ENCODE data around the gene FAM107B. TPM values are rescaled to one million over a fixed set of nuclear protein-coding genes. Genes with fewer than 3 reads are reported as not detected.
"Not testable (repeated sequence)": the region's sequence is repeated elsewhere in the genome, so short reads cannot be mapped to it uniquely, and the experiment has no call there.

Gene FAM107B
- total RNA-seq, 1 experiment from 2014 or later: 10.0 TPM

DNA sequence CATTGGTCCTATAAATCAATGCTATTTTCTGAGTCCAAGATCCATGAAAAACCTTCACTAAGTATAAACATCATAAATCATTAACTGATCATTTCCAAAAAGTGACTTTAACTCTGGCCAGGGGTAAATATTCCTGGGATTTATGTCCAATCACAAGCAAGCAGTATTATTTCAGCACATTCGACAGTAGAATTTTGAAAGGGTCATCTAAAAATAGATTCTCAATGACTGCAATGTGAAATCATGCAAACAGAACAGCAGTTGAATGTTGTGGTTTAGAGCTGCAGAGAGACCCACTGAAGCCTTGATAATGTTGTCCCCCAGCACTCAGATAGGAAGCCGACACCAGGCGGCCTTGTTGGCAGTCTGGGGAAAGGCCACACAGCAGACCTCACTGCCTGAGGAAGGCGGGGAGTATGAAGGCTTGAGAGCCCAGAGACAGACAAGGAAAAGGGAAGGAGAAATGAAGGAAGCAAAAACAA, 38.1 kb downstream of the FAM107B start:
- no peak for DNase-seq (ENCODE audit: low spot score)

DNA sequence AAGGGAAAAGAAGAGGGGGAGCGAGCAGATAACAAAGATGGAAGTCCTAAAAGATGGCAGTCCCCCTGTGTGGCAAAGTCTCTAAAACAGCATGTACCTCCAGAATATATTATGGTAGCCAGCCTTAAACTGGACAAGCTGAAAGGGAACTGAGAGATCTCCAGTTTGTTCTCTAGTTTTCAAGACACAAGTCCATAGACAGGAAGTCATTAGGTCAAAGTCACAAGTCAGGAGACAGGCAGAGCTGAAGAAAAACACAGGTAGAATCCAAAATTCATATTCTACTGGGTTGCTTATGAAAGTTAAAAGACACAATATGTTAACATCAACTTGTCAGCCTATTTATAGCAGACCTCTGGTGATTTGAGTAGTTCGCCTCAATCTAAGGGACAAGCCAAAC, 38.7 kb downstream of the FAM107B start:
- DNase-seq (ENCODE audit: low spot score): no peak

DNA sequence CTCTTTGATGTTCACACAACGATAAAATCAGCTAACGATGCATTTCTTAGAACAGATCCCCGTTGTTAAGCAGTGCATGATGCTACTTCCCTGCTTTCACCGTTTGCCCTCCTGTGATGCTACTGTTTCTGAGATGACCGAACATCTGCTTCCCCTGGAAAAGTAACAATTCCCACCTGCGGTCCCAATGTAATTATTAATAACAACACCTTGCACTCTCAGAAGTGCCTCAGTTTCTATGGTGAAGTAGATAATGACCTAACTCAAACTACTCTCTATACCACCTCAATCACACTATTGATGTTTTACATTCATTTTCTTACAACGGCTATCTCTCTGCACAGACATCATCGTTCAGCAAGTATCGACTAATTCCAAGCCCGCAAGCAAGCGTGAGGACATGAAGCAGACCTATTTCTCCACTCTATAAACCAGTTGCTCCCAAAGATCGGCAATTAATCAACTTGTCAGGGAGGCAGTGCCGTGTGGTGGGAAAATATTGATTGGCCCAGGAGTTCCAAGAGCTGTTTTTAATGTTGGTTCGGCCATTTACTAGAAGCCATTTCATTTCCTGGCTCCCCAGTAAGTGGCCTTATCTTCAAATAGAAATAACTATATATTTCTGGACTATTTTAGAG, 42.7 kb downstream of the FAM107B start:
- no peak for DNase-seq (ENCODE audit: low spot score)

DNA sequence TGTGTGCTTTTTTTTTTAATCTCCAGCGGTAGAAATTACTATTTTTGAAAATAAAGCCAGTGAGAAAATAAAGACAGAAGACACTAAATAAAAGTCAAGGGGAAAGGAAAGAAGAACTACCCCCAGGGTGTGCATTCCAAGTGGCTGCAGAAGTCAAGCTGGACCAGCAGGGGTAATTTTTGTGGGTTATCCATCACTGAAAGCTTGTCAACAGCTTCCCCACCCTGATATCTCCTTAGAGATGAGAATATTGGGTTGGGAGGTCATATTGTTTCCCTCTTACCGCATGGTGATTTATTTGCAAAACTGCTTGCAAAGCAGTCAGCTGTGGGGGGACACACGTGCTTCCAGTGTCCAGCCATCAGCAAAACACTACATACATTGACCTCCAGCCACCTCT, 46.4 kb downstream of the FAM107B start:
- no peak for DNase-seq (ENCODE audit: low spot score)

DNA sequence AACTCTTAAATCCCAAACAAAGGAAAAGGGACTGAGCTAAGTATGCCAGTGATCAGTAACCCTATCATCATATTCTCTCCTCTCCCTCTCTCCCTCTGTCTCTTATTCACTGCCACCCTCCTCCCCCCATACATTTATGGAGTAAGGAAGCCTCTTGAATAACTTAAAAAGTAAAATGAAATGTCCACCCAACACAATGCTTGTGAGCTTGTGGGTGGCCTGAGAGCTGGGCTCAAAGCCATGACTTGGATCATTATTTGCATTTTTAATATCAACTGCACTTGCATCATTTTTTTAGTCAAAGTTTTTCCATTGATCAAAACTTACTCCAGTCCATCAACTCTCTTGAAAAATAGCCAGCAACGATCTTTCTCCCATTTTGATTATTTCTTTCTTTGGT, 46.8 kb downstream of the FAM107B start:
- no peak for DNase-seq (ENCODE audit: low spot score)

DNA sequence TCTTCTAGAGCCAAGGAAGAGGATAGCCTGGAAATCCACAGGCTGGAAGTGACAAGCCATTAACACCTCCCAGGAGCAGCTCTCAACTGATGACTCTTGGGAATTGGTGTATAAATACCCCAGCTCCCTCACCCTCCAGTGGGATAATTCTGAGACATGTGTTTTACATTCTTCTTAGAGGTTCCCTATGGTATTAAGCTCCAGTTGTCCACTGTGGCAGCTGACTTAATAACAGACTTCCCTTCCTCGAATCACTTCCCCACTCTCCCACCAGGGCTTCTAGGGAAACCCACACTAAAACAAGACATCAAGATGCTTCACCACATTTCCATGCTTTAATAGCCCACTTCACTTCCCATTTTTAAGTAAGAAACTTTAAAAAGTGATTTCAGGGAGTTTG, 47.2 kb downstream of the FAM107B start:
- no peak for DNase-seq (ENCODE audit: low spot score)

DNA sequence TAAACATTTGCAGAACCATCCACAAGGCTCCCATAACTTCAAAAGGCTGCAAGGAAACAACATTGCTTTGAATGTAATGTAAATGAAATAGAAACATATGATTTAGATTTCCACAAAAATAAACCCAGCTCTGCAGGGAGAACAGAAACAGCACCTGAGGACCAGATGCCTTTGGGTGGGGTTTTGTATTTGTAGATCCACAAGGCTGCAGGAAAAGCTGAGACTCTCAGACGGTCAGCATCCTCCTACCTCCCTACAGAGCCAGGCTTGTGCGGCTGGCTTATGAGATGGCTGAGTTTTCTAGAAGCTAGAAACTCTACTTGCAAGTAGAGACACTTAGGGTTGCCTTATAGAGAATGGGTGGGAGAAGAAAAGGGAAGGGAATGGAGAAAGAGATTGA, 49.8 kb downstream of the FAM107B start:
- no peak for DNase-seq (ENCODE audit: low spot score)

DNA sequence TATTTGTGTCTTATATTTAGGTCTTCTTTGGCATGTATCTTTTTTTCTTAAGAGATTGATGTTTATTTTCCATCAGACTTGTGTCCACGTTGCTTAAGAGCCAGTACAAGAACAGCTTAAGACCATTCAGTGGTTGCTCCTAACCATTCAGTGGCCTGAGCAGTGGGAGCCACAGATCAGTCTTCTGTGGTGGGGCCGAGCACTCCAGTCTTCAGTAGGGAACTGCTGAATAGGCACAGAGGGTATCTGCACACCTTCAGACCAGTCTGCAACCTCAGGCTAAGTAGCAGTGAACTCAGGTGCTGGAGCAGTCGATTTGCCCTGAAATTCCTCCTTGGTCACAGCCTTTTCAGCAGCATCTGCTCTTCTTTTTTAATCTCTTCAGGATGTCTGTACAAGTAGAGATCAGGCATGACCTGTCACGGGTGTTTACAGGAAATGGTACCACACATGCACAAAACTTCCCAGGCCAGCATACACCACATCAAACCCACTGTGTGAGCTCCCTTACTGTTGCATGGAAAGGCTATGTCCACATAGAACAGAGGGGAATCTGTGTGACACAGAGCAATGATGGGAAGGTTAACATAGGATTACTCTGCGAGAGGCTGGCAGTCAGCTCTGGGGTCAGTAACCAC, 51.5 kb downstream of the FAM107B start:
- DNase-seq (ENCODE audit: low spot score): no peak

DNA sequence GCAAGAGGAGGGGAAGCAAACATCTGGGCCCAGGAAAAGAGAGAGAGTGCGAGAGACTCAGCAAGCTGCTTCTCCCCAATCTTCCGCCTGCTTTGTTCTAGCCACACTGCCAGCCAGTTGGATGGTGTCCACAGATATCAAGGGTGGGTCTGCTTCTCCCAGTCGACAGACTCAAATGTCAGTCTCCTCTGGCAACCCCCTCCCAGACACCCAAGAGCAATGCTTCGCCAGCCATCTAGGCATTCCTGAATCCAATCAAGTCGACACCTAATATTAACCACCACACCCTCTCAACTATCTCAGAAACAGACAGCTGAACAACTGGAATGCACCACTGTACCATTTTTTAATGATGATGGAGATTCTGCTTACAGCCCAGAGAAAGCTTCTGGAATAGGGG, 57.1 kb downstream of the FAM107B start:
- no peak for DNase-seq (ENCODE audit: low spot score)

DNA sequence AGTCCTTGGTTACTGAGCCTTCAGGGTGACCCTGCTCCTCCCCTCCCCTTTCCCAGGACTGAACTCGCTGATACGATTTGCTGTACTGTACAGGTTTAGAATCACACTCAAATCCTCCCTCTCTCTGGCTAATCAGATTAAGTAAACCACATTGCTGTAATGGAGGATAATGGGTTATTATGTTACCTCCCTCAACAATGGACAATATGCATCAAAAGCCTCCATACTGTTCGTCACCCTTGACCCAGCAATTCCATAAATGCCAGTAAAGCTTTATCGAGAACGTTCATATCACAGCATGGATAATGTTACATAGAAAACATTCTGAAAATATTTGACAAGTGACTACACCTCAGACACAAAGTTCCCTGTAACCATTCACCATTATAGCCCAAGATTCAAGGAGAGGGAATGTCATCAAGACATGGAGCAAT, 61.7 kb downstream of the FAM107B start:
- DNase-seq (ENCODE audit: low spot score): no peak

DNA sequence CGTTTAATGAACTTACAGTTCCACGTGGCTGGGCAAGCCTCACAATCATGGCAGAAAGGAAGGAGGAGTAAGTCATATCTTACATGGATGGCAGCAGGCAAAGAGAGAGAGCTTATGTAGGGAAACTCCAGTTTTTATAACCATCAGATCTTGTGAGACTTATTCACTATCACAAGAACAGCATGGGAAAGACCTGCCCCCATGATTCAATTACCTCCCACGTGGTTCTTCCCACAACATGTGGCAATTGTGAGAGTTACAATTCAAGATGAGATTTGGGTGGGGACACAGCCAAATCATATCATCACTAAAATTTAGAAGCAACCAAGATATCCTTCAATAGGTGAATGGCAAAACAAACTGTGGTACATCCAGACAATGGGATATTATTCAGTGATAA, 65.4 kb downstream of the FAM107B start:
- DNase-seq (ENCODE audit: low spot score): not testable (repeated sequence)

DNA sequence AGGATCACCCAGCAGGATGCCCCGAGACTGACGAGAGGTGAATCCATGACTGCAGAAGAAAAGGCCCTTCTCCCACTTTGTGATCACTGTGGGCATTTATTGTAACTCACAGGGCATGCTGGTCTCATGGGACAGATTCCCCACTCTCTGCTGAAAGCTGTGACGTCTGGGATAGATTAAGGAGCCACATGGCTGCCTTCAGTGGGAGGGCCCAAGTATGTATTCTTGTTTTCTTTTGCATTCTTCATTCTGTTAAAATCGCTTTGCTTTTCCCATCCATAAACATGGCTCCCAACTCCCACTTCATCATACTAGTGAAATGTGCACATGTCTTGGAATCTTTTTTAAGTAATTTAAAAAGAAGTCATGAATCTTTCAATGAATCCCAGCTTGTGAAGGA, 67.2 kb downstream of the FAM107B start:
- DNase-seq (ENCODE audit: low spot score): no peak

DNA sequence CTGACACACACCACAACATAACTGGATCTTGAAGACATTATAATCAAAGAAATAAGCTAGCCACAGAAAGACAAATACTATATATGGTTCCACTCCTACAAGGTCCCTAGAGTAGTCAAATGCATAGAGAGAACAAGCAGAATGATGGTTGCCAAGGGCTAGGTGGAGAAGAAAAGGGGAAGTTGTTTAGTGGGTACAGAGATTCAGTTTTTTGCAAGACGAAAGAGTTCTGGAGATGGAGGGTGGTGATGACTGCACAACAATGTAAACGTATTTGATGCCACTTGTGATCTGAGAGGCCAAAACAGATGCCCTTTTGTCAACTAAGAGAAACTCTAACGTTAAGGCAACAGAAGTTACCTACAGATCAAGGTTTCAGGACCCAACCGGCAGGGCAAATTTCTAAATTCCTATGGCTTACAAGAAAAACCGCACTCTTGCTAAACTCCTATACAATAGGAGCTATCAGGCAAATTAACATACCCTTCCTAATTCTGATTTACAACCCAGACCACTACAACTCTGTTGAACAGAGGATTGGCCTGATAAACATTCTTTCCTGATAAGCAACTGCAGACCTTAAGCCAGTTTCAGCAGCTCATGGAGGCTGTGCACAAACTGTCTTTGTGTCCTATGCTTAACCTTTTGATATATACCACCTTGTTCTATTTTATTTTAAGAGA, 69.0 kb downstream of the FAM107B start:
- no peak for DNase-seq (ENCODE audit: low spot score)

DNA sequence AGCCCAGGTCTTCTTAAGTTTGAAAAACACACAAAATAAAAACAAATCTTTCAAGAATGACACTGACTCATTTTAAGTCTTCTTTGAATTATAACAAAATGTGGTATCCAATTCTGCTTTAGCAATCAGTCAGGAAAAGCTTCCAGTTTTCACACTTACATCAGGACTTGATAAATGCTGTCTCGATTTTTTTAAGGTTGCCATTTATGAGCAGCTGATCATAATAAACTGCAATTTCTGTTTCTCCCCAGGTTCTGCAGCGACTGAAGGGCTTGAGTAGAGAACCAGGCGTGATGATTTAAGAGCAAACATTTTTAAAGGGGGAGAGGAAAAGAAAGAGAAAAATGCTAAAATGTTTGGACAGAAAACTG, 71.1 kb downstream of the FAM107B start:
- no peak for DNase-seq (ENCODE audit: low spot score)

DNA sequence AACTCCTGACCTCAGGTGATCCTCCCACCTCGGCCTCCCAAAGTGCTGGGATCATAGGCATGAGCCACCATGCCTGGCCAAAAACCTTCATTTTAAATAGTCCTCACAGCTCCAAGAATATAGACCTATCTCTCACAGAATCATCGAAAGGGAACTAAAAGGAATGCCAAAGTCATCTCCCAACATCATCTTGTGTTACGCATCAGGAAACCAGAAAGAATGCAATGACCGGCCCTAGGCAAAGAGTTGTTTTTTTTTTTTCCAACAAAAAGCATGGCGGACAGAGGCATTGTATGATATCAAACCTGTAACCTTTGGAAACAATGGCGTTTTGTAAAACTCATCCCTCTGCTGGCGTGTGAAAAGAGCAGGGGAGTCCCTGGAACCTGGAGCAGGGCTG, 73.2 kb downstream of the FAM107B start:
- no peak for DNase-seq (ENCODE audit: low spot score)

DNA sequence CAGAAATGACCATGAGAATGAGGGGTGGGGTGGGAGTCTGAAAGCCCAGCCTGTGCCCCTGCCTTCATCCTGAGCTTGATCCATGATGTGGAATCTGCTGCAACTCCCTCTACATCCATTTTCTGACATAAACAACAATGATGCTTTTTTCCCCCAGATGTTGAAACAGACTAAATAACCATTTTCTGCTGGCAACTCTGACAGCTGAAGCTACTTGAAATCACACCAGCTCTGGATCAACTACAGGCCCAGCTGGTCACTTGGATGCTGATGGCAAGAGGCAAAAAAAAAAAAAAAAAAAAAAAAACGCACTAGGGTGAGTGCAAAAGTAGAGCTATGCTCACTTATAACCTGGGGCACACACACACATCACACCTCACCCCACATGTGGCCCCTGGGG, 74.2 kb downstream of the FAM107B start:
- DNase-seq (ENCODE audit: low spot score): no peak

DNA sequence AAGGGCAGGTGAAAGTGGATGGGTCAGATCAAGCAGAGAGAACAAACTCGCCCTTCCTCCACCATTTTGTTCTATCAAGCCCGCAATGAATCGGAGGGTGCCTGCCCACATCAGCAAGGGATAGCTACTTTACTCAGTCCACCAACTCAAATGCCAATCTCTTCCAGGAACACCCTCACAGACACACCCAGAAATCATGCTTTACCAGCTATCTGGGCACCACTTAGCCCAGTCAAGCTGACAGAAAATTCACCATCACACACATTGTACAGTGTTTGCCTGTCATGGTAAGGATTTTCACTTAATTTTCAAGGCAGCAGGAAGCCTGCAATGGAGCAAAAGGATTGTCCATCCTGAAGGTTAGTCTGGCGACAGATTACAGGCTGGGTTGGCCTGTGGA, 75.2 kb downstream of the FAM107B start:
- DNase-seq (ENCODE audit: low spot score): no peak

DNA sequence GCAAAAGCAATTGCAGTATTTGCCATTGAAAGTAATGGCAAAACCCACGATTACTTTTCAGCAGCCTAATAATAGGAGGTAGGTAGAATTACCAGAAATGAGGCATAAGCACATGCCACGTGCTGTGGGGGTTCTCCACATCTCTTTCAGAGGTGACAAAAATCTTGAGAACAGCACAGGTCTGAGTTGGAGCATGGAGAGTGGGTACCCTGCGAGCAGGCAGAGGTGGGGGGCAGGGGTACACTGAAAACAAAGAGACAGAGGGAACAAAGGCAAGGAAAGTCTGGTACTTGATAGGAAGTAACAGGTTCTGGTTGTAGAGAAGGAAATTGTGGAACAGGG, 75.9 kb downstream of the FAM107B start:
- no peak for DNase-seq (ENCODE audit: low spot score)

DNA sequence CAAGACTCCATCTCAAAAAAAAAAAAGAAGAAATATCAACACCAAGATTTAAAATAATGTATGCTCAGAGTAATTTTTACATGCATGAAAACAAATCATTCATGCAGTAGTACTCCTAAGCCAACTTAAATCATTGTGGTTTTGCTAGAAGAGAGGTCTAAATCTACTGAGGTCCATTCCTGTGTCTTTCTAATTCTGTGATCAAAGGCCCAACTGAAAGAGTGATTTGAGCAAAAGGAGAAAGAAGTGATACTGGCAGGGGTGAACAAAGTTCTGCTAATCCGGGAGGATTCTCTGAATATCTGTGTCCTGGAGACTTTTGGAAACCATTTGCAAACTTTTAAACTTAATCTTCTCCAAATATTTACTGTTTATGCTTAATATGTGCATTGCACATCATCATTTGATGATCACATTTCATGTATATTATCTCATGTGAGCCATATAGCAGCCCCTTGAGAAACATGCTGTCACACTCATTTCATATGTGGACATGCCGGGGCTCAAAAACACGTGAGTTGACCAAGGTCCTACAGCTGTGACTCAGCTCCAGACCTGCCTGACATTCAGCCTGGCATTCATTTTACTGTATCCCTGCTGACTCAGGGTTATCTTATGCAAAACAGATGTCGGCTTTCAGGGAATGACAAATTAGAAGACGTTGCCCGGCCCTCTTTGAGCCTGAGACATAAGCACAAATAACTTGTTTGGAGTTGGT, 76.4 kb downstream of the FAM107B start:
- peak; percentile 24 for DNase-seq (ENCODE audit: low spot score)

DNA sequence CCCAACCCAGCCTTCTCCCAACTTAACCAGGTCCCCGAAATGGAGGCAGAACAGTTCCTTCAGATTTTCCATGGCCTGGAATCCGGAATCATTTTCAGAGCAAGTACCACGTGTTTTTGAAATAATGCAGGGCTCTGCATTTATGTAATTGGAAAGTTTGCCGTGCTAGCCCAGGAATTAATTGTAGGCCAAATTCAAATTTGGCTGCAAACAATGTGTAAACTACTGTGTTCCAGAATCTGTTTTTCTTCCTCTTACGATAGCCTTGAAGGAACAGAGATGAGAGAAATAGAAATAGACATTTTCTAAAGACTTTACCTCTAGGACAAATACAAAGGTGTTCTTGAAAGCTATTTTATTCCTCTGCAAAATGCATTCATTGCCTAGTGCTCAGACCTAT, 77.4 kb downstream of the FAM107B start:
- no peak for DNase-seq (ENCODE audit: low spot score)

DNA sequence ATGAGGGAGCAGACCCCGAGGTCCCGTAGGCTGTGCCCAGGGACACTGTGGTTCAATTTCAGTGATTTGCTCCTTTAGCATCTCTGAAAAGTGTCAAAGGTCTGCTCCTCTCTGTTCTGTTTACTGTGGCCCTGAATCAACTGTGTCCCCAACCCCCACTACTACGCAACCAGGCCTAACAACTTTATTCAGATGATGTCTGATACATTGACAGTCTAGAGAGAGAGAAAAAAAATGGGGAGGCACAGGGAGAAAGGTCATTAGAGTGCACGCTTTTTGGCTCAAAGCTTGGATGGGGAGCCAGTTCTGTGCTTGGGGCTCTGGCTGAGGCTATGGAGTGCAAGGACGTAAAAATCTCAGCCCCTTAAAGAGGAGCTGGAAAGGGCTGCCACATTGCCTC, 77.9 kb downstream of the FAM107B start:
- DNase-seq (ENCODE audit: low spot score): no peak

DNA sequence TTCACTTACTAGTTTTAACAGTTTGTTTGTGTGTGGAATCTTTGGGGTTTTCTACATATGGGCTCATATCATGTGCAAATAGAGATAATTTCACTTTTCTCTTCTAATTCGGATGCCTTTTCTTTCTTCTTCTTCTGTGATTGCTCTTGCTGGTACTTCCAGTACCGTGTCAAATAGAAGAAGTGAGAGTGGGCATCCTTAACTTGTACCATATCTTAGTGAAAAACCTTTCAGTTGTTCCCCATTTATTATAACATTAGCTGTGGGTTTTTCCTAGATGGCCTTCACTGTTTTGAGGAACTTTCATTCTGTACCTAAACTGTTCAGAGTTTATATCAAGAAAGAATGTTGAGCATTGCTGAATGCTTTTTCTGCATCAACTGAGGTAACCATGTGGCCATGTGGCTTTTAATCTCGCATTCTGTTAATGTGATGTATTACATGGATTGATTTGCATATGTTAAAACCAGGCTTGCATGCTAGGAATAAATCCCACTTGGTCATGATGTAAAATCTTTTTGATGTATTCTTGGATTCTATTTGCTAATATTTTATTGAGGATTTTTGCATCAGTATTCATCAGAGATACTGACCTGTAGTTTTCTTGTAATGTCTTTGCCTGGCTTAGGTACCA, 78.7 kb downstream of the FAM107B start:
- no peak for DNase-seq (ENCODE audit: low spot score)

Measured in H4 (cell line).